Measurements from ENCODE around the gene DHCR24.

DHCR24 gene

GRCh38 chr1:54846301-54846700 is 40.7 kb downstream of the DHCR24 start:
- H3K4me2 ChIP-seq (ENCODE audit: low read depth, low read length) = no peak overlapping the region
- no peaks in the 10 kb centered on the region for H3K36me3 ChIP-seq (replicated peaks; ENCODE audit: insufficient read depth, low read length)
- TF ChIP-seq EZH2phosphoT487 (IDR thresholded peaks at IDR 0.05; ENCODE audit: low read length) = no peak
- no peak for TF ChIP-seq CTCF (IDR thresholded peaks at IDR 0.05; ENCODE audit: low read length)
- no peak for TF ChIP-seq EZH2 (optimal IDR thresholded peaks at IDR 0.05; ENCODE audit: low read depth, low read length)
- no peaks in the 10 kb centered on the region for H3K4me1 ChIP-seq (ENCODE audit: low read length)
- no peak overlapping the region for H3K27ac ChIP-seq (ENCODE audit: low read length)
- no peaks in the 10 kb centered on the region for H4K20me1 ChIP-seq (ENCODE audit: insufficient read depth, low read length)
- H3K79me2 ChIP-seq (ENCODE audit: low read length) = no peaks in the 10 kb centered on the region
- DNase-seq = no peak
- H3K9me2 ChIP-seq (replicated peaks; ENCODE audit: insufficient read depth, low read length) = no peaks in the 10 kb centered on the region
- H3F3A ChIP-seq (ENCODE audit: insufficient read depth, low read length) = no peaks in the 10 kb centered on the region
- no peak overlapping the region for H3K4me3 ChIP-seq (ENCODE audit: low read length)
- H3K9ac ChIP-seq (ENCODE audit: low read length) = no peak overlapping the region
- no peaks in the 10 kb centered on the region for H3K9me3 ChIP-seq (replicated peaks; ENCODE audit: insufficient read depth, low read length)
- no peaks in the 10 kb centered on the region for H3K27me3 ChIP-seq (replicated peaks; ENCODE audit: insufficient read depth, low read length)
- H2AFZ ChIP-seq (ENCODE audit: low read length) = no peak overlapping the region

- no peaks in the 10 kb centered on the region for H3K79me2 ChIP-seq (ENCODE audit: low read length)
- H3F3A ChIP-seq (ENCODE audit: insufficient read depth, low read length) = no peaks in the 10 kb centered on the region
- H3K27ac ChIP-seq (ENCODE audit: low read length) = no peak overlapping the region
- H3K9me3 ChIP-seq (replicated peaks; ENCODE audit: insufficient read depth, low read length) = no peaks in the 10 kb centered on the region
- TF ChIP-seq EZH2phosphoT487 (IDR thresholded peaks at IDR 0.05; ENCODE audit: low read length) (no peak), EZH2 (optimal IDR thresholded peaks at IDR 0.05; ENCODE audit: low read depth, low read length) (no peak), CTCF (IDR thresholded peaks at IDR 0.05; ENCODE audit: low read length) (no peak)
- H2AFZ ChIP-seq (ENCODE audit: low read length) = no peak overlapping the region
- H3K4me3 ChIP-seq (ENCODE audit: low read length) = no peak overlapping the region
- H3K9me2 ChIP-seq (replicated peaks; ENCODE audit: insufficient read depth, low read length) = no peaks in the 10 kb centered on the region
- H4K20me1 ChIP-seq (ENCODE audit: insufficient read depth, low read length) = no peaks in the 10 kb centered on the region
- no peak overlapping the region for H3K9ac ChIP-seq (ENCODE audit: low read length)
- H3K27me3 ChIP-seq (replicated peaks; ENCODE audit: insufficient read depth, low read length) = no peaks in the 10 kb centered on the region
- DNase-seq = no peak
- H3K4me2 ChIP-seq (ENCODE audit: low read depth, low read length) = no peak overlapping the region
- no peaks in the 10 kb centered on the region for H3K36me3 ChIP-seq (replicated peaks; ENCODE audit: insufficient read depth, low read length)
- no peaks in the 10 kb centered on the region for H3K4me1 ChIP-seq (ENCODE audit: low read length)
These were observed 41.2 kb downstream of the DHCR24 start for GRCh38 chr1:54845772-54846171.

- Histone ChIP-seq H3K79me2 (ENCODE audit: low read length) (no peaks in the 10 kb centered on the region), H3K27ac (ENCODE audit: low read length) (no peak overlapping the region), H3F3A (ENCODE audit: insufficient read depth, low read length) (no peaks in the 10 kb centered on the region), H3K4me1 (ENCODE audit: low read length) (no peaks in the 10 kb centered on the region), H3K27me3 (replicated peaks; ENCODE audit: insufficient read depth, low read length) (no peaks in the 10 kb centered on the region), H3K9ac (ENCODE audit: low read length) (no peak overlapping the region), H3K36me3 (replicated peaks; ENCODE audit: insufficient read depth, low read length) (no peaks in the 10 kb centered on the region), H4K20me1 (ENCODE audit: insufficient read depth, low read length) (no peaks in the 10 kb centered on the region), H3K4me2 (ENCODE audit: low read depth, low read length) (no peak overlapping the region), H2AFZ (ENCODE audit: low read length) (no peak overlapping the region), H3K9me3 (replicated peaks; ENCODE audit: insufficient read depth, low read length) (no peaks in the 10 kb centered on the region), H3K4me3 (ENCODE audit: low read length) (no peak overlapping the region), H3K9me2 (replicated peaks; ENCODE audit: insufficient read depth, low read length) (no peaks in the 10 kb centered on the region)
- DNase-seq = no peak
- no peak for TF ChIP-seq EZH2 (optimal IDR thresholded peaks at IDR 0.05; ENCODE audit: low read depth, low read length)
- no peak for TF ChIP-seq CTCF (IDR thresholded peaks at IDR 0.05; ENCODE audit: low read length)
- no peak for TF ChIP-seq EZH2phosphoT487 (IDR thresholded peaks at IDR 0.05; ENCODE audit: low read length)
These were observed 42.4 kb downstream of the DHCR24 start for GRCh38 chr1:54844564-54844963.
